ES-I3 (cell line): Measurements from ENCODE around the gene ABCB9.
"Not testable (repeated sequence)": the region's sequence is repeated elsewhere in the genome, so short reads cannot be mapped to it uniquely, and the experiment has no call there.

ENCODE experiments used
- H3K36me3 ChIP-seq: 2 replicates; pipeline ENCODE4 v1.6.1; 2013; ENCODE audit warnings: mild to moderate bottlenecking, low read length, control low read depth, moderate library complexity; ENCODE audit not compliant: insufficient read depth
- H3K4me1 ChIP-seq: 2 replicates; pipeline ENCODE4 v1.6.1; 2013; ENCODE audit warnings: mild to moderate bottlenecking, control low read depth, low read length; ENCODE audit not compliant: insufficient read depth
- H3K9ac ChIP-seq: 2 replicates; pipeline ENCODE4 v1.6.1; 2013; ENCODE audit warnings: low read depth, mild to moderate bottlenecking, low read length, moderate library complexity
- H3K9me3 ChIP-seq: 2 replicates; pipeline ENCODE4 v1.6.1; 2013; ENCODE audit warnings: mild to moderate bottlenecking, low read length, moderate library complexity; ENCODE audit not compliant: control insufficient read depth, insufficient read depth

The ABCB9 gene

DNA sequence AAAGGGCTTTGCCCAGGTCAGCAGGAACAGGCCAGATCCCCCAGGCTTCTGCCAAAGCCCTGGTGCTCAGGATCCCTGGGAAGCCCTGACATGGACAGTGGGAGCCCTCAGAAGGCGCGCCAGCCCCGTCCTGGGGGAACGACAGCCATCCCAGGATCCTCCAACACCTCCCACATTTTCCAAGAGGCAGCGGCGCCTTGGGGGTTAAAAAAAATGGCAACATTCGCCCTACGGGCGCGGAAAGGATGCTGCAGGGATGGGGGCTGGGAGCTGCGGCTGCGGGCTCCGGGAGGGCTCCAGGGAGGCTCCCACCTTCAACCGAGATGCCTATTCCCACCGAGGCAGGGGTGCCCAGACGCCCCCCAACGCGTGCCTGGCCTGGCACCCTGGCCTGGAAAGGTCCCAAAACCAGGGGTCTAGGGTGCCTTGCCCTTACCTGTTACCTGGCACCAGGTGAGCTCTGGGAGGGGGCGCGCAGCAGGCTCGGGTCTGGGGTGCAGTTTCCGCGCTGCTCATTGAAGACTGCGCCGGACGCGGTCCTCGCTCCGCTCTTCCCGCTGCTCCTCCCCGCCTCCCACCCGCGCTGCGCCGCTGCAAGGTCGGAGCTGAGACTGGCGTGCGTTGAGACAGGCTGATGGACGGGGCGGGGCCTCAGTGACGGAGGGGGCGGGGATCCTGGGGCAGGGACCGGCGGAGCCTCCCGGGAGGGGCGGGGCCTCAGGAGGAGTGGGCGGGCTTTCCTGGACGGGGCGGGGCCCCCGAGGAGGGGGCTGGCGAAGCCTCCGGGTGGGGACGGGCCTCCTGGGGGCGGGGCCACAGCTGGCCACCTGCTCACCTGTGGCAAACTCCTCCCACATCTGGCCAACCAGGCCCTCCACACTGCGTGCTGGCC is at the start of gene ABCB9:
Gene ABCB9, minus strand, starts transcription at position 613 of the 892 bp plus-strand sequence. CDS start 6,228 bp downstream, outside the sequence.
- Histone ChIP-seq H3K4me1 (peaks cover 3% of the 10 kb centered on the region; the same call in 1 of the 2 replicates), H3K9ac (peak within 1 kb of the TSS; percentile 84)

DNA sequence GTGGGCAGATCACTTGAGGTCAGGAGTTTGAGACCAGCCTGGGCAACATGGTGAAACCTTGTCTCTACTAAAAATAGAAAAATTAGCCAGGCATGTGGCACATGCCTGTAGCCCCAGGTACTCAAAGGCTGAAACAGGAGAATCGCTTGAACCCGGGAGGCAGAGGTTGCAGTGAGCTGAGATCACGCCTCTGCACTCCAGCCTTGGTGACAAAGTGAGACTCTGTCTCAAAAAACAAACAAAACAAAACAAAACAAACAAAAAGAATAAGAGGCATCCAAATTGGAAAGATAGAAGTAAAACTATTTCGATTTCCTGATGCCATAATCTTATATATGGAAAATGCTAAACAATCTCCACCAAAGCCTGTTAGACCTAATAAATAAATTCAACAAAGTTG is 48.2 kb upstream of the ABCB9 start:
- not testable (repeated sequence) for H3K36me3 ChIP-seq, H3K9ac ChIP-seq, H3K9me3 ChIP-seq, H3K4me1 ChIP-seq

More for the DNA sequence above, at the start of gene ABCB9:
- H3K36me3 ChIP-seq: no peaks in the 10 kb centered on the region
- H3K9me3 ChIP-seq: no peaks in the 10 kb centered on the region

- no peak overlapping the region for H3K9ac ChIP-seq
- H3K4me1 ChIP-seq: no peaks in the 10 kb centered on the region
- H3K36me3 ChIP-seq: peaks cover 5% of the 10 kb centered on the region; the same call in 1 of the 2 replicates
- no peaks in the 10 kb centered on the region for H3K9me3 ChIP-seq
Observed at GRCh38 chr12:123013185-123014095, 47.2 kb upstream of the ABCB9 start.

DNA sequence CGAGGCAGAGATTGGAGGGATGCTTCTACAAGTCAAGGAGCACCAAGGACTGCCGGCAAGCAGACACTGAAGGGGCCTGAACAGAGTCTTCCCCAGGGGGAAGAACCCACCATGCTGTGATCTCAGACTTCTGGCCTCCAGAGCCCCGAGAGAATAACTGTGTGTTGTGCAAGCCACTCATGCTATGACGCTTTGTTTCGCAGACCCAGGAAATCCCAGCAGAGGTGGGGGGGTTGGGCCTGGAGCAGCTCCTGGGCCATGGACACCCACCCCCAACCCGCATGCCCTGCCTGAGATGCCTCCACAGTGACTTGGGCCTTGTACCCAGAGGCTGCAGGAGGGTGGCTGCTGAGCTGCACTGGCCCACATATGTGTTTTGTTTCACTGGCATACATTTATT is 45.4 kb upstream of the ABCB9 start:
- H3K36me3 ChIP-seq: peaks cover 5% of the 10 kb centered on the region; the same call in 1 of the 2 replicates
- H3K4me1 ChIP-seq: no peaks in the 10 kb centered on the region
- no peaks in the 10 kb centered on the region for H3K9me3 ChIP-seq
- no peak overlapping the region for H3K9ac ChIP-seq

- no peaks in the 10 kb centered on the region for H3K9me3 ChIP-seq
- no peaks in the 10 kb centered on the region for H3K4me1 ChIP-seq
- no peak overlapping the region for H3K9ac ChIP-seq
Observed at GRCh38 chr12:123010681-123011080, 44.4 kb upstream of the ABCB9 start.

GRCh38 chr12:123010110-123010509 is 43.8 kb upstream of the ABCB9 start:
- H3K4me1 ChIP-seq: no peaks in the 10 kb centered on the region
- H3K36me3 ChIP-seq: peaks cover 5% of the 10 kb centered on the region; the same call in 1 of the 2 replicates
- no peak overlapping the region for H3K9ac ChIP-seq
- H3K9me3 ChIP-seq: no peaks in the 10 kb centered on the region

More at GRCh38 chr12:123010681-123011080, 44.4 kb upstream of the ABCB9 start:
- peaks cover 5% of the 10 kb centered on the region; the same call in 1 of the 2 replicates for H3K36me3 ChIP-seq

DNA sequence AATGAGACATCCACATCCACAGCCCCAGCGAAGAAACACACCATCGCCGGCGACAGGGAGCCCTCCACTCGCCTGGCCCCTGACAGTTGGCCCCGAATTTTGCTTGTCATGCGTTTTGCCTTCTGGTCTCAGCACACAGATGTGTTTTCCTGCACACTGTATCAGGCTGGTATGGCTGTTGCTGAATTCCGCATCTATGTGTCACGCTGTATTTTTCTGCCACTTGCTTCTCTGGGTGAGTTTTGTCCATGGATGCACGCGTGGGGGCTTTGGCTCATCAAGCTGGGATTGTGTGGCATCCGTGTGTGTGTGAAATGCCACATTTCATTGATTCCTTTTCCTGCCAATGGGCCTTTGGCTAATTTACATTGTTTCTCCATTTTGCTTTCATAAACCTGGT is 40.7 kb upstream of the ABCB9 start:
- Histone ChIP-seq H3K9ac (no peak overlapping the region), H3K36me3 (peaks cover 5% of the 10 kb centered on the region; the same call in 1 of the 2 replicates), H3K4me1 (no peaks in the 10 kb centered on the region), H3K9me3 (no peaks in the 10 kb centered on the region)

- Histone ChIP-seq H3K9ac (no peak overlapping the region), H3K9me3 (no peaks in the 10 kb centered on the region), H3K4me1 (no peaks in the 10 kb centered on the region), H3K36me3 (no peaks in the 10 kb centered on the region)
Observed at GRCh38 chr12:123005081-123005626, 38.9 kb upstream of the ABCB9 start.

- Histone ChIP-seq H3K36me3 (no peaks in the 10 kb centered on the region), H3K4me1 (no peaks in the 10 kb centered on the region), H3K9me3 (no peaks in the 10 kb centered on the region), H3K9ac (no peak overlapping the region)
Observed at GRCh38 chr12:123004287-123004686, 38.0 kb upstream of the ABCB9 start.

GRCh38 chr12:123003257-123003656 is 37.0 kb upstream of the ABCB9 start:
- H3K4me1 ChIP-seq: no peaks in the 10 kb centered on the region
- no peaks in the 10 kb centered on the region for H3K9me3 ChIP-seq
- H3K9ac ChIP-seq: no peak overlapping the region
- no peaks in the 10 kb centered on the region for H3K36me3 ChIP-seq

GRCh38 chr12:123001464-123001863 is 35.2 kb upstream of the ABCB9 start:
- no peak overlapping the region for H3K9ac ChIP-seq
- no peaks in the 10 kb centered on the region for H3K4me1 ChIP-seq
- H3K36me3 ChIP-seq: no peaks in the 10 kb centered on the region
- no peaks in the 10 kb centered on the region for H3K9me3 ChIP-seq

GRCh38 chr12:123000578-123000977 is 34.3 kb upstream of the ABCB9 start:
- Histone ChIP-seq H3K9ac (no peak overlapping the region), H3K36me3 (no peaks in the 10 kb centered on the region), H3K9me3 (no peaks in the 10 kb centered on the region), H3K4me1 (no peaks in the 10 kb centered on the region)

- Histone ChIP-seq H3K9me3 (no peaks in the 10 kb centered on the region), H3K9ac (no peak overlapping the region), H3K36me3 (no peaks in the 10 kb centered on the region), H3K4me1 (no peaks in the 10 kb centered on the region)
Observed at GRCh38 chr12:122999986-123000420, 33.7 kb upstream of the ABCB9 start.
